ENCODE data around the gene LRRC9.
"Not testable (repeated sequence)": the region's sequence is repeated elsewhere in the genome, so short reads cannot be mapped to it uniquely, and the experiment has no call there.

The LRRC9 gene

GRCh38 chr14:60058087-60058486, 138.1 kb downstream of the LRRC9 start:
- no peak overlapping the region for H3K4me3 ChIP-seq (ENCODE audit: low read depth, low read length)

GRCh38 chr14:60061371-60061770, 141.4 kb downstream of the LRRC9 start:
- H3K4me3 ChIP-seq (ENCODE audit: low read depth, low read length), result no peak overlapping the region

GRCh38 chr14:60064491-60065072, 144.6 kb downstream of the LRRC9 start:
- no peak overlapping the region for H3K4me3 ChIP-seq (ENCODE audit: low read depth, low read length)

- H3K4me3 ChIP-seq (ENCODE audit: low read depth, low read length), result no peak overlapping the region
Measured at GRCh38 chr14:60067882-60068281, 147.9 kb downstream of the LRRC9 start.

GRCh38 chr14:60079723-60080122, 159.8 kb downstream of the LRRC9 start:
- H3K4me3 ChIP-seq (ENCODE audit: low read depth, low read length), result no peak overlapping the region

- no peak overlapping the region for H3K4me3 ChIP-seq (ENCODE audit: low read depth, low read length)
Measured at GRCh38 chr14:60085085-60085484, 165.1 kb downstream of the LRRC9 start.

GRCh38 chr14:60085693-60086092, 165.7 kb downstream of the LRRC9 start:
- H3K4me3 ChIP-seq (ENCODE audit: low read depth, low read length), result no peak overlapping the region

GRCh38 chr14:60087668-60088067, 167.7 kb downstream of the LRRC9 start:
- H3K4me3 ChIP-seq (ENCODE audit: low read depth, low read length), result no peak overlapping the region

- no peak overlapping the region for H3K4me3 ChIP-seq (ENCODE audit: low read depth, low read length)
Measured at GRCh38 chr14:60089221-60089620, 169.3 kb downstream of the LRRC9 start.

GRCh38 chr14:60090864-60091519, 171.0 kb downstream of the LRRC9 start:
- H3K4me3 ChIP-seq (ENCODE audit: low read depth, low read length), result peak overlapping the region; percentile 95

GRCh38 chr14:60091550-60092525, 171.9 kb downstream of the LRRC9 start, which contains the start of gene PCNX4:
TSS of gene PCNX4 (plus strand) at chr14:60091923. CDS start at chr14:60107639, 15,716 bp downstream.
- H3K4me3 ChIP-seq (ENCODE audit: low read depth, low read length), result peak within 1 kb of the TSS; percentile 95

- H3K4me3 ChIP-seq (ENCODE audit: low read depth, low read length), result peak overlapping the region; percentile 95
Measured at GRCh38 chr14:60092526-60092920, 172.6 kb downstream of the LRRC9 start.

GRCh38 chr14:60093080-60093479, 173.1 kb downstream of the LRRC9 start:
- H3K4me3 ChIP-seq (ENCODE audit: low read depth, low read length), result peak overlapping the region; percentile 95

GRCh38 chr14:60093606-60094005, 173.7 kb downstream of the LRRC9 start:
- H3K4me3 ChIP-seq (ENCODE audit: low read depth, low read length), result peak overlapping the region; percentile 95

GRCh38 chr14:60094306-60094897, 174.5 kb downstream of the LRRC9 start:
- no peak overlapping the region for H3K4me3 ChIP-seq (ENCODE audit: low read depth, low read length)

GRCh38 chr14:60095231-60095630, 175.3 kb downstream of the LRRC9 start:
- H3K4me3 ChIP-seq (ENCODE audit: low read depth, low read length), result no peak overlapping the region

- H3K4me3 ChIP-seq (ENCODE audit: low read depth, low read length), result no peak overlapping the region
Measured at GRCh38 chr14:60095781-60096450, 176.0 kb downstream of the LRRC9 start.

- no peak overlapping the region for H3K4me3 ChIP-seq (ENCODE audit: low read depth, low read length)
Measured at GRCh38 chr14:60097974-60098373, 178.0 kb downstream of the LRRC9 start.

- not testable (repeated sequence) for H3K4me3 ChIP-seq (ENCODE audit: low read depth, low read length)
Measured at GRCh38 chr14:60099855-60100254, 179.9 kb downstream of the LRRC9 start.

- H3K4me3 ChIP-seq (ENCODE audit: low read depth, low read length), result no peak overlapping the region
Measured at GRCh38 chr14:60101786-60102185, 181.8 kb downstream of the LRRC9 start.

GRCh38 chr14:60102389-60102788, 182.4 kb downstream of the LRRC9 start:
- H3K4me3 ChIP-seq (ENCODE audit: low read depth, low read length), result no peak overlapping the region

All from iPS-11a (cell line).